IPS-18a (cell line): Measurements from ENCODE around the gene GPR61.

ENCODE experiments used
- H3K27ac ChIP-seq: one replicate; pipeline ENCODE4 v1.5.1; 2013; ENCODE audit warnings: low read length
- H3K27me3 ChIP-seq: one replicate; pipeline ENCODE4 v1.6.1; 2013; ENCODE audit warnings: mild to moderate bottlenecking, low read length; ENCODE audit not compliant: control insufficient read depth, insufficient read depth
- H3K36me3 ChIP-seq: one replicate; pipeline ENCODE4 v1.6.1; 2013; ENCODE audit warnings: low read depth, low read length; ENCODE audit not compliant: control insufficient read depth
- H3K4me1 ChIP-seq: one replicate; pipeline ENCODE4 v1.6.1; 2013; ENCODE audit warnings: low read depth, low read length; ENCODE audit not compliant: control insufficient read depth
- H3K4me3 ChIP-seq: one replicate; pipeline ENCODE4 v1.5.1; 2013; ENCODE audit warnings: low read length
- H3K9ac ChIP-seq: one replicate; pipeline ENCODE4 v1.6.1; 2013; ENCODE audit warnings: mild to moderate bottlenecking, low read length, moderate library complexity
- H3K9me3 ChIP-seq: one replicate; pipeline ENCODE4 v1.6.1; 2013; ENCODE audit warnings: low read depth, low read length; ENCODE audit not compliant: control insufficient read depth

Gene GPR61

GRCh38 chr1:109565241-109565640, 25.6 kb downstream of the GPR61 start:
- no peak overlapping the region for H3K27ac ChIP-seq
- no peaks in the 10 kb centered on the region for H3K27me3 ChIP-seq
- H3K36me3 ChIP-seq = no peaks in the 10 kb centered on the region
- no peaks in the 10 kb centered on the region for H3K9me3 ChIP-seq
- H3K4me3 ChIP-seq = no peak overlapping the region
- H3K4me1 ChIP-seq = peaks cover 38% of the 10 kb centered on the region
- H3K9ac ChIP-seq = no peak overlapping the region

GRCh38 chr1:109566982-109567381, 27.3 kb downstream of the GPR61 start:
- no peaks in the 10 kb centered on the region for H3K9me3 ChIP-seq
- H3K27ac ChIP-seq = no peak overlapping the region
- peaks cover 38% of the 10 kb centered on the region for H3K4me1 ChIP-seq
- no peaks in the 10 kb centered on the region for H3K36me3 ChIP-seq
- H3K4me3 ChIP-seq = no peak overlapping the region
- no peak overlapping the region for H3K9ac ChIP-seq
- H3K27me3 ChIP-seq = no peaks in the 10 kb centered on the region

GRCh38 chr1:109567877-109568672, 28.4 kb downstream of the GPR61 start:
- H3K9ac ChIP-seq = no peak overlapping the region
- H3K4me3 ChIP-seq = no peak overlapping the region
- H3K4me1 ChIP-seq = peaks cover 29% of the 10 kb centered on the region
- H3K36me3 ChIP-seq = no peaks in the 10 kb centered on the region
- no peaks in the 10 kb centered on the region for H3K9me3 ChIP-seq
- H3K27me3 ChIP-seq = no peaks in the 10 kb centered on the region
- H3K27ac ChIP-seq = no peak overlapping the region

GRCh38 chr1:109569323-109569722, 29.7 kb downstream of the GPR61 start:
- Histone ChIP-seq H3K4me3 (no peak overlapping the region), H3K27ac (no peak overlapping the region), H3K36me3 (no peaks in the 10 kb centered on the region), H3K4me1 (peaks cover 18% of the 10 kb centered on the region), H3K27me3 (no peaks in the 10 kb centered on the region), H3K9ac (no peak overlapping the region), H3K9me3 (no peaks in the 10 kb centered on the region)

- Histone ChIP-seq H3K27ac (no peak overlapping the region), H3K4me3 (no peak overlapping the region), H3K4me1 (peaks cover 10% of the 10 kb centered on the region), H3K27me3 (no peaks in the 10 kb centered on the region), H3K36me3 (no peaks in the 10 kb centered on the region), H3K9ac (no peak overlapping the region), H3K9me3 (no peaks in the 10 kb centered on the region)
Measured at GRCh38 chr1:109570414-109570813, 30.7 kb downstream of the GPR61 start.

- H3K4me3 ChIP-seq = no peak overlapping the region
- H3K9me3 ChIP-seq = no peaks in the 10 kb centered on the region
- peaks cover 6% of the 10 kb centered on the region for H3K4me1 ChIP-seq
- no peak overlapping the region for H3K27ac ChIP-seq
- no peak overlapping the region for H3K9ac ChIP-seq
- H3K36me3 ChIP-seq = peaks cover 3% of the 10 kb centered on the region
- no peaks in the 10 kb centered on the region for H3K27me3 ChIP-seq
Measured at GRCh38 chr1:109573785-109574184, 34.1 kb downstream of the GPR61 start.

- Histone ChIP-seq H3K9ac (no peak overlapping the region), H3K4me1 (no peaks in the 10 kb centered on the region), H3K9me3 (no peaks in the 10 kb centered on the region), H3K27ac (no peak overlapping the region), H3K4me3 (no peak overlapping the region), H3K27me3 (no peaks in the 10 kb centered on the region), H3K36me3 (peaks cover 26% of the 10 kb centered on the region)
Measured at GRCh38 chr1:109578947-109579443, 39.3 kb downstream of the GPR61 start.

GRCh38 chr1:109579491-109579890, 39.8 kb downstream of the GPR61 start:
- Histone ChIP-seq H3K4me1 (no peaks in the 10 kb centered on the region), H3K4me3 (no peak overlapping the region), H3K36me3 (peaks cover 31% of the 10 kb centered on the region), H3K9me3 (no peaks in the 10 kb centered on the region), H3K27me3 (no peaks in the 10 kb centered on the region), H3K27ac (no peak overlapping the region), H3K9ac (no peak overlapping the region)

- no peak overlapping the region for H3K4me3 ChIP-seq
- no peaks in the 10 kb centered on the region for H3K27me3 ChIP-seq
- H3K9ac ChIP-seq = no peak overlapping the region
- H3K9me3 ChIP-seq = no peaks in the 10 kb centered on the region
- no peaks in the 10 kb centered on the region for H3K4me1 ChIP-seq
- H3K36me3 ChIP-seq = peaks cover 55% of the 10 kb centered on the region
- H3K27ac ChIP-seq = no peak overlapping the region
Measured at GRCh38 chr1:109582021-109582420, 42.3 kb downstream of the GPR61 start.

GRCh38 chr1:109584766-109585165, 45.1 kb downstream of the GPR61 start:
- Histone ChIP-seq H3K36me3 (peaks cover 64% of the 10 kb centered on the region), H3K27ac (no peak overlapping the region), H3K4me3 (no peak overlapping the region), H3K4me1 (no peaks in the 10 kb centered on the region), H3K27me3 (no peaks in the 10 kb centered on the region), H3K9ac (no peak overlapping the region), H3K9me3 (no peaks in the 10 kb centered on the region)

- H3K9ac ChIP-seq = no peak overlapping the region
- no peaks in the 10 kb centered on the region for H3K9me3 ChIP-seq
- no peaks in the 10 kb centered on the region for H3K4me1 ChIP-seq
- peaks cover 63% of the 10 kb centered on the region for H3K36me3 ChIP-seq
- H3K4me3 ChIP-seq = no peak overlapping the region
- H3K27ac ChIP-seq = no peak overlapping the region
- H3K27me3 ChIP-seq = no peaks in the 10 kb centered on the region
Measured at GRCh38 chr1:109586055-109586454, 46.4 kb downstream of the GPR61 start.

- no peaks in the 10 kb centered on the region for H3K27me3 ChIP-seq
- no peak overlapping the region for H3K27ac ChIP-seq
- peaks cover 70% of the 10 kb centered on the region for H3K36me3 ChIP-seq
- H3K9ac ChIP-seq = no peak overlapping the region
- H3K4me1 ChIP-seq = no peaks in the 10 kb centered on the region
- no peak overlapping the region for H3K4me3 ChIP-seq
- H3K9me3 ChIP-seq = no peaks in the 10 kb centered on the region
Measured at GRCh38 chr1:109589177-109589576, 49.5 kb downstream of the GPR61 start.
